Adrenal gland (tissue), 12 donors: Measurements from ENCODE around the gene AUTS2. TPM values are rescaled to one million over a fixed set of nuclear protein-coding genes. Genes with fewer than 3 reads are reported as not detected.

Source experiments
- DNase-seq, 7 donors: peaks; one replicate each; pipeline ENCODE4 v3.0.0-alpha.2; 2019 to 2020
- H3K27ac ChIP-seq, 5 donors: fragments of 200-600 bp; sonication (generic) in 4 of 5; 1 replicate in 3 of 5; 2 replicates in 2 of 5; pipeline versions ENCODE4 v1.5.1 to v1.8.0; 2016 to 2020; ENCODE audit warnings: mild to moderate bottlenecking in 1 of 5
- H3K27me3 ChIP-seq: fragments of 200-600 bp; 2 replicates; pipeline ENCODE4 v1.8.0; 2021
- H3K36me3 ChIP-seq, 2 donors: fragments of 200-600 bp; replicated peaks in 1 of 2; 1 replicate in 1 of 2; 2 replicates in 1 of 2; pipeline versions ENCODE4 v1.5.1 to v1.8.0; 2018 to 2022
- H3K4me1 ChIP-seq, 2 donors: fragments of 200-600 bp; replicated peaks in 1 of 2; 1 replicate in 1 of 2; 2 replicates in 1 of 2; pipeline versions ENCODE4 v1.5.1 to v1.8.0; 2018 to 2021
- H3K4me3 ChIP-seq, 4 donors: fragments of 200-600 bp; sonication (generic) in 3 of 4; one replicate each; pipeline ENCODE4 v1.5.1; 2016 to 2018
- H3K9me3 ChIP-seq, 3 donors: fragments of 200-600 bp; sonication (generic) in 1 of 3; replicated peaks in 1 of 3; 1 replicate in 2 of 3; 2 replicates in 1 of 3; pipeline versions ENCODE4 v1.5.1 to v1.8.0; 2016 to 2021
- CTCF ChIP-seq, 6 experiments: fragments of 450-650 bp in 4 of 6; fragments of 200-600 bp in 2 of 6; sonication (generic) in 1 of 6; IDR thresholded peaks; 1 replicate in 5 of 6; 2 replicates in 1 of 6; pipeline versions ENCODE4 v1.5.1 to v1.8.0; 2016 to 2021; ENCODE audit warnings: antibody characterized with exemption in 6 of 6, mild to moderate bottlenecking in 2 of 6, moderate library complexity in 1 of 6
- POLR2A ChIP-seq, 2 donors: fragments of 450-650 bp; IDR thresholded peaks; one replicate each; pipeline ENCODE4 v1.6.1; 2017; ENCODE audit warnings: antibody characterized with exemption in 2 of 2, mild to moderate bottlenecking in 2 of 2, moderate library complexity in 1 of 2
- WGBS, 4 donors: extraction: QIAGEN DNeasy Blood & Tissue Kit in 2 of 4; methylation state at CpG; one replicate each; pipeline versions ENCODE4 v1.1.5 to v1.1.7; 2013 to 2017; 5-methylcytosine and 5-hydroxymethylcytosine counted together
- intact Hi-C, 2 donors: fragments of 100-400 bp; cut with DNase I; formaldehyde crosslinking; loops; one replicate each; pipeline versions ENCODE4 v1.14.1 to v1.15.0; 2022 to 2023
- polyA plus RNA-seq, 3 donors: library from polyadenylated mRNA; stranded (reverse); fragments of 200-250 nt in 2 of 3; fragments of 350-450 nt in 1 of 3; fragmentation: Illumina TruSeq in 1 of 3; extraction: RNeasy Lipid Tissue Mini Kit (QIAGEN cat#74804) in 1 of 3; gene quantifications; one replicate each; pipeline ENCODE4 v1.2.3, GENCODE V29; 2013 to 2014
- total RNA-seq, 9 donors: library from RNA; depleted of rRNA in 4 of 9; stranded (reverse); fragments of >200 nt in 4 of 9; fragments of 120-200 nt in 1 of 9; fragmentation: NEBNext Ultra II Directional in 1 of 9; extraction: Animal tissue kit (Norgen Biotek cat#: 25700) in 1 of 9; gene quantifications; one replicate each; pipeline versions ENCODE4 v1.1.0 to v1.2.4, GENCODE V29; 2013 to 2023
- donor health status: healthy with polysubstance abuse.
- donor health status: Bipolar disorder and iron deficiency.
- donor health status: DM: yes; HTN: yes; CAD: no.
- donor health status: DM: no; HTN: no; CAD: no.
- donor health status: DM: no; HTN: no; CAD: no.
- donor health status: DM: yes; HTN: yes; CAD: no.

The AUTS2 gene
- total and polyA plus RNA-seq, 12 donors, result 6.4 to 44.0 (median 15.2) TPM

GRCh38 chr7:69717221-69717620 lies 118.9 kb downstream of the AUTS2 start:
- Histone ChIP-seq H3K27me3 (no peaks in the 10 kb centered on the region), H3K9me3 (no peaks in the 10 kb centered on the region), H3K36me3 (no peaks in the 10 kb centered on the region), H3K27ac (no peak overlapping the region), H3K4me1 (peaks cover 0 to 6% of the 10 kb centered on the region in 2 donors), H3K4me3 (no peak overlapping the region)
- 54 to 63% (median 60%) methylated on average over 2 of the region's 2 CpGs for WGBS, 4 donors
- TF ChIP-seq CTCF (IDR thresholded peaks at IDR 0.05) (no peak), POLR2A (IDR thresholded peaks at IDR 0.05) (no peak)
- intact Hi-C loops, result no loop called here
- DNase-seq, result peak in 1 of 7 donors; percentile 7

GRCh38 chr7:69719717-69720116 lies 121.4 kb downstream of the AUTS2 start:
- Histone ChIP-seq H3K4me3 (no peak overlapping the region), H3K4me1 (peaks cover 0 to 16% of the 10 kb centered on the region in 2 donors), H3K27me3 (no peaks in the 10 kb centered on the region), H3K9me3 (no peaks in the 10 kb centered on the region), H3K27ac (no peak overlapping the region), H3K36me3 (no peaks in the 10 kb centered on the region)
- no peak for DNase-seq
- intact Hi-C loops, result no loop called here
- TF ChIP-seq CTCF (IDR thresholded peaks at IDR 0.05) (no peak), POLR2A (IDR thresholded peaks at IDR 0.05) (no peak)

GRCh38 chr7:69722843-69723242 lies 124.6 kb downstream of the AUTS2 start:
- peaks cover 0 to 16% of the 10 kb centered on the region in 2 donors for H3K4me1 ChIP-seq
- H3K4me3 ChIP-seq, result no peak overlapping the region
- H3K9me3 ChIP-seq, result no peaks in the 10 kb centered on the region
- H3K27ac ChIP-seq, result no peak overlapping the region
- intact Hi-C loops, result no loop called here
- DNase-seq, result peak in 1 of 7 donors; percentile 18
- 78 to 97% (median 79%) methylated on average over 4 of the region's 4 CpGs for WGBS, 4 donors
- TF ChIP-seq CTCF (IDR thresholded peaks at IDR 0.05) (no peak), POLR2A (IDR thresholded peaks at IDR 0.05) (no peak)
- no peaks in the 10 kb centered on the region for H3K36me3 ChIP-seq
- H3K27me3 ChIP-seq, result no peaks in the 10 kb centered on the region

- WGBS, 4 donors, result 63 to 85% (median 73%) methylated on average over 1 of the region's 1 CpG
- DNase-seq, result no peak
- Histone ChIP-seq H3K27ac (no peak overlapping the region), H3K36me3 (no peaks in the 10 kb centered on the region), H3K27me3 (no peaks in the 10 kb centered on the region), H3K4me1 (peaks cover 0 to 22% of the 10 kb centered on the region in 2 donors), H3K4me3 (no peak overlapping the region), H3K9me3 (no peaks in the 10 kb centered on the region)
- intact Hi-C loops, result no loop called here
- TF ChIP-seq CTCF (IDR thresholded peaks at IDR 0.05) (no peak), POLR2A (IDR thresholded peaks at IDR 0.05) (no peak)
These were observed 125.4 kb downstream of the AUTS2 start for GRCh38 chr7:69723663-69724062.
